Stimulated activated CD8-positive, alpha-beta memory T cell treated with anti-CD3 and anti-CD28 coated beads, Interleukin-15, amount 100 ng/mL, for 24 hours (primary cell): Measurements from ENCODE around the gene CAMKK2.
"Not testable (repeated sequence)": the region's sequence is repeated elsewhere in the genome, so short reads cannot be mapped to it uniquely, and the experiment has no call there.

Experiments used
- DNase-seq: peaks from one replicate; pipeline ENCODE4 v3.0.0-alpha.2; 2020; ENCODE audit warnings: low read depth

Gene CAMKK2

DNA sequence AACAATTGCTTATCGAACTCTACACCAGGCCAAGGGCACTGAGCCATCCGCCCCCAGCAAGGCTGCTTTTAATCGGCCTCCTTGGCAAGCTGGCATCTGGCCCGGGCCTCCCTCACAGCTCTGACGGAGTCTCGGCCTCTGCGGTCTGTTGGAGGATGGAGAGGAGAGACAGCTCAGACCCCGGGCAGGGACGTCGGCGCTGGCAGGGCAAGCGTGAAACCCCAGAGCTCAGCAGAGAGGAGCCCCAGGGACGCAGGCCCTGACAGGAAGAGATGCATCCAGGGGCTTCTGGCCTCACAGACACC is 17.5 kb downstream of the CAMKK2 start:
- no peak for DNase-seq

GRCh38 chr12:121278169-121279070 is 18.1 kb downstream of the CAMKK2 start:
- no peak for DNase-seq

DNA sequence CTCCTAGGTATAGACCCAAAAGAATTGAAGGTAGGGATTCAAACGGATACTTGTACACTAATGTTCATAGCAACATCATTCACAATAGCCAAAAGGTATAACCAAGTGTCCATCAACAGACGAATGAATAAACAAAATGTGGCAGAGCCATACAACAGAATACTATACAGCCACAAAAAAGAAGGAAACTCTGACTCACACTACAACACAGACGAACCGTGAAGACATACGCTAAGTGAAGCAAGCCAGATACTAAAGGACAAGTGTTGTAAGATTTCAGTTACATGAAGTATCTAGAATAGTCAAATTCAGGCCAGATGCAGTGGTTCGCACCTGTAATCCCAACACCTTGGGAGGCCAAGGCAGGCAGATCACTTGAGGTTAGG is 19.1 kb downstream of the CAMKK2 start:
- DNase-seq, result no peak

- DNase-seq, result no peak
These were observed 22.3 kb downstream of the CAMKK2 start for GRCh38 chr12:121274036-121274763.

- DNase-seq, result no peak
These were observed 23.1 kb downstream of the CAMKK2 start for GRCh38 chr12:121273364-121273896.

- DNase-seq, result no peak
These were observed 28.7 kb downstream of the CAMKK2 start for GRCh38 chr12:121267822-121268221.

DNA sequence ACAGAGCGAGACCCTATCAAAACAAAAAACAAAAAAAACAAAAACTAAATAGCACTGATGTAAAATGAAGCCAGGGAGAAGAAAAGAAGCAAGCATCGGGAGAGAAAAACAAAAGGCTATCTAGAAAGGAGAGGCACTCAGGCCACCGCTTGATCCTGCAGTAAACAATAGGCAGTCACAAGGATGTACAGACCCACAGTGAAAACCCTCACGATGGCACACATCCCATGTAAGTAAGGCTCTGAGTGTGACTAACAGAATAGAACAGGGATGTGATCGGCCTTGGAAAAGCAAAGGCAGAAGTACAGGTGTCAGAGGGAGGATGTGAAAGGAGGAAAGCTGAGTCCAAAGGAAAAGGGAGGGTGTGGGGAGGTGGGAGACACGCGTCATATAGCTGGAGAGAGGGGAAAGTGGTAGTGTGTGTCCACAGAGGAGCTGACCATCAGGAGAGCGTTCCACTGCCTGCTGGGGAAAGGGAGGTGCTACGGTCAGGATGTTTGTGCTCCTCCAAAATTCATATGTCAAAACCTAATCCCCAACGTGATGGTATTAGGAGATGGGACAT is 31.5 kb downstream of the CAMKK2 start:
- no peak for DNase-seq

DNA sequence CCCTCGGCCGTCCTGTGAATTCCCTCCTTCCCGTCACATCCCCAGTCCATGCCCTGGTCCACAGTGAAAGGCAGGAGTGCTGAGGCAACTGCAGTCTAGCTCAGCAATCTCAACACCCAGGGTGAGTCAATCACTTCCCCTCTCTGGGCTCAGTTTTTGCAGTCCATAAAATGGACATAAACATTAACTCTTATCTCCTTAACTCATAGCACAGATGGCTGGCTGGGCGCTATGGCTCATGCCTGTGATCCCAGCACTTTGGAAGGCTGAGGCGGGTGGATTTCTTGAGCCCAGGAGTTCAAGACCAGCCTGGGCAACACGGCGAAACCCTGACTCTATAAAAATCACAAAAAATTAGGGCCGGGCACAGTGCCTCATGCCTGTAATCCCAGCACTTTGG is 32.4 kb downstream of the CAMKK2 start:
- no peak for DNase-seq

- no peak for DNase-seq
These were observed 33.1 kb downstream of the CAMKK2 start for GRCh38 chr12:121263206-121263935.

DNA sequence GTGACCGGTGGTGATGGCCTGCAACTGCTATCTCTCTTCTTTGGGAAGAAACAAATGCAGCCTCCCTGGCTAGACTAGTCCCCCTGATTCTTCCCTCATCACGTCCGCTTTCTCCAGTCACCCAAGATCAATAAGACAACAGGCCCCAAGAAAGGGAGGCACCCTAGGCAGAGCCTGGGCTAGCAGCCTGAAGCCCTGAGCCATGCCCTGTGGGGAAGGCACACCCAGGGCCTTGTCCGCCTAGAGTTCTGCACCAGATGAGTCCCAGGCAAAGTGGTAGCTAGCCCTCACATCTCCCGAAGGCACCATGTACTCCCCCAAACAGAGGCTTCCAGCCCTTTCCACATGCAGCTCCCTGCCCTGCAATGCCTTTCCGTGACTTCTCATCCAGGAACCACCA is 35.1 kb downstream of the CAMKK2 start:
- DNase-seq, result no peak

DNA sequence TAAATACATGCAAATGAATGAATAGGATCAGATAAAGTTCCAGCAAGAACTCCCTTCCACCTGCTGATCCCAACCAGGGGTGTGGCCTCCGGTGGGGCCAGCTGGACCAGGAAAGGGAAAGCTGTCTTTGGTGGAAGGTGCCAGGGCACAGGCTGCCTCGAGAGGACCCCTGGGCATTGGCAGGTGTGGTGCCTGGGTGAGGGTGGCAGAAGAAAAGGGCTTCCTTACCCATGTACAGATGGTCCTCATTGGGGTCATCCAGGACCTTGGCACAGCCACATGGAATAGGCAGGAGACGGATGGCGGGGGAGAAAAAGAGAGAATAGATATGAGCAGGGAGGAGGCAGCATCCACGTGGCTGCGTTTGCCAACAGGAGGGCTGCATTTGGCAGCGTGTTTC is 36.4 kb downstream of the CAMKK2 start:
- no peak for DNase-seq

- no peak for DNase-seq
These were observed 37.4 kb downstream of the CAMKK2 start for GRCh38 chr12:121259074-121259473.

- DNase-seq, result not testable (repeated sequence)
These were observed 38.6 kb downstream of the CAMKK2 start for GRCh38 chr12:121257704-121258449.

DNA sequence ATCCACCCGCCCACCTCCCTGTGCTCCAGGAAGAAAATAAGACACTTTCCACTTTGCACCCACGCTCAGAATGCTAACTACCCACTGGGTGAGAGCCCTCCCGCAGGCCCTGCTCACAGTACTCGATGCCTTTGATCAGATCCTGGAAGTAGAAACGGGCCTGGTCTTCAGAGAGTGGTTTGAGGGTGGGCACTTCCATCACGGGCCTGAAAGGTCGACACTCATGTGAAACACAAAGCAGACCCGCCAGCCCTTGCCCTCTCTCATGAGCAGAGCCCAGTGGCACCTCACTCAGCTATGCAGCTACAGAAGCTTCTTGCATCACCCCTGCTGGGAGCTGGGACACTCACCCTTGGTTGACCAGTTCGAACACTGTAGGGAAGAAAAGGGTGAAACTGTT is 41.1 kb downstream of the CAMKK2 start:
- no peak for DNase-seq

GRCh38 chr12:121253638-121254335 is 42.7 kb downstream of the CAMKK2 start:
- no peak for DNase-seq

DNA sequence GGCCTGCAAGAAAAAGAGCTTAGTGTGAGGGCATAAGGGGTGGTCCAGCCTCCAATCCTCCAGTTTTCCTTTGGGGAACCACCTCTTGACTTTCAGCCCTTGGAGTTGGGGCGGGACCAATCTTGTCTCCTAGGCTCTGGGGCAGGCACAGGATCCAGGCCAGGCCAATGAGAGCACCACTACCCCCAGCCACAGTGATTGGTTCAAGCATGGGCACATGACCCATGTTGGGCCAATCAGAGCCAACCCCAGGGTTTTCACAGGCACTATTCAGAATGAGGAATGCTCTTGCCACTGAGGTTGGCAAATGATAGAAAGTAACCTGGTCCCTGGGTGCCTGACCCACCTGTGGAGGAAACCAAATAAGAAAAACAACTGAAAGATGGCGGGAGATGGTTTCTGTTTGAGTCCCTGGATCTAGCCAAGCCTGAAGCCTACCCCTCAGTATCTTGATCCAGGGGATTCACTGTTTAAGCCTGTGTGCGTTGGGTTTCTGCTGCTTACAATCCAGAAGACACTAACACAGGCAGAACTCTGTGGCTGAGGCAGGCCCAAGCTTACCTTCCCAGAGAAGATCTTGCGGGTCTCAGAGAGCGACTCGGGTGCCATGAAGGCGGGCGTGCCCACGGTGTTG is 43.7 kb downstream of the CAMKK2 start:
- DNase-seq, result no peak

- DNase-seq, result no peak
These were observed 44.7 kb downstream of the CAMKK2 start for GRCh38 chr12:121251838-121252237.

GRCh38 chr12:121250359-121250758 is 46.1 kb downstream of the CAMKK2 start:
- no peak for DNase-seq

- no peak for DNase-seq
These were observed 47.9 kb downstream of the CAMKK2 start for GRCh38 chr12:121248622-121249021.

GRCh38 chr12:121246893-121247557 is 49.5 kb downstream of the CAMKK2 start:
- no peak for DNase-seq
